Upper lobe of left lung (tissue), 4 donors: ENCODE measurements around the gene ZNF438.

Source experiments
- EP300 ChIP-seq, 4 donors: sonication (generic); formaldehyde crosslinking; IDR thresholded peaks; one replicate each; pipeline ENCODE4 v1.5.1; 2017; ENCODE audit warnings: antibody characterized with exemption in 4 of 4, control low read depth in 2 of 4
- POLR2A ChIP-seq, 4 donors: fragments of 450-650 bp; IDR thresholded peaks; one replicate each; pipeline ENCODE4 v1.5.1; 2016 to 2017; ENCODE audit warnings: antibody characterized with exemption in 4 of 4, mild to moderate bottlenecking in 2 of 4
- POLR2AphosphoS5 ChIP-seq, 2 donors: sonication (generic); formaldehyde crosslinking; IDR thresholded peaks; one replicate each; pipeline ENCODE4 v1.5.1; 2017; ENCODE audit warnings: antibody characterized with exemption in 2 of 2
- TF ChIP-seq, protein P1 (sequence below), 6 experiments: fragments of 450-650 bp in 4 of 6; fragments of 200-600 bp in 2 of 6; sonication (generic) in 2 of 6; IDR thresholded peaks; one replicate each; pipeline ENCODE4 v1.5.1; 2016 to 2019; ENCODE audit warnings: antibody characterized with exemption in 6 of 6

DNA sequence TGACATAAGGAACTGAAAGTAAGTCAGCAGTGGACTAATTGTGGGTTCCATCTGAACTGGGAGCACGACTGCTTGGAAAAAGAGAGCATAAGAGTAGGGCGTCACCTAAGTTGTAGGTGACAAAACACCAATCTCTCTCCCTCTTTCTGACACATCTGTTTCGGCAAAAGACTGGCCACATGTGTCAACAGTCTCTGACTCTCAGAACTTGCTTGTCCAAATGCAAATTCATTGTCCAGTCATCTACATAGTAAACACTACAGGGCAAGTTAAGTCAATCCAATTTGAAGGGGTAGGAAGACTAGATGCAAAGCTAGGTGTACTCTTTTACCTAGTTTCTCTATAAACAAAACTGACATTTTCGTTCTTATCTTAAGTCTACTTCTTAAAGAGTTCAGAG lies 87.7 kb downstream of the ZNF438 start:
- TF ChIP-seq, protein P1, sequence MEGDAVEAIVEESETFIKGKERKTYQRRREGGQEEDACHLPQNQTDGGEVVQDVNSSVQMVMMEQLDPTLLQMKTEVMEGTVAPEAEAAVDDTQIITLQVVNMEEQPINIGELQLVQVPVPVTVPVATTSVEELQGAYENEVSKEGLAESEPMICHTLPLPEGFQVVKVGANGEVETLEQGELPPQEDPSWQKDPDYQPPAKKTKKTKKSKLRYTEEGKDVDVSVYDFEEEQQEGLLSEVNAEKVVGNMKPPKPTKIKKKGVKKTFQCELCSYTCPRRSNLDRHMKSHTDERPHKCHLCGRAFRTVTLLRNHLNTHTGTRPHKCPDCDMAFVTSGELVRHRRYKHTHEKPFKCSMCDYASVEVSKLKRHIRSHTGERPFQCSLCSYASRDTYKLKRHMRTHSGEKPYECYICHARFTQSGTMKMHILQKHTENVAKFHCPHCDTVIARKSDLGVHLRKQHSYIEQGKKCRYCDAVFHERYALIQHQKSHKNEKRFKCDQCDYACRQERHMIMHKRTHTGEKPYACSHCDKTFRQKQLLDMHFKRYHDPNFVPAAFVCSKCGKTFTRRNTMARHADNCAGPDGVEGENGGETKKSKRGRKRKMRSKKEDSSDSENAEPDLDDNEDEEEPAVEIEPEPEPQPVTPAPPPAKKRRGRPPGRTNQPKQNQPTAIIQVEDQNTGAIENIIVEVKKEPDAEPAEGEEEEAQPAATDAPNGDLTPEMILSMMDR (IDR thresholded peaks at IDR 0.05) = no peak
- TF ChIP-seq POLR2AphosphoS5 (IDR thresholded peaks at IDR 0.05) = no peak
- TF ChIP-seq EP300 (IDR thresholded peaks at IDR 0.05) = no peak
- no peak for TF ChIP-seq POLR2A (IDR thresholded peaks at IDR 0.05)
